Stimulated activated CD8-positive, alpha-beta memory T cell treated with anti-CD3 and anti-CD28 coated beads, Interleukin-7, amount 100 ng/mL, for 24 hours (primary cell): Measurements from ENCODE around the gene DCXR.

Source experiments
- DNase-seq: peaks from one replicate; pipeline ENCODE4 v3.0.0-alpha.2; 2020; ENCODE audit warnings: low read depth

DCXR gene

GRCh38 chr17:82011617-82012187, 25.8 kb downstream of the DCXR start:
- DNase-seq = no peak

DNA sequence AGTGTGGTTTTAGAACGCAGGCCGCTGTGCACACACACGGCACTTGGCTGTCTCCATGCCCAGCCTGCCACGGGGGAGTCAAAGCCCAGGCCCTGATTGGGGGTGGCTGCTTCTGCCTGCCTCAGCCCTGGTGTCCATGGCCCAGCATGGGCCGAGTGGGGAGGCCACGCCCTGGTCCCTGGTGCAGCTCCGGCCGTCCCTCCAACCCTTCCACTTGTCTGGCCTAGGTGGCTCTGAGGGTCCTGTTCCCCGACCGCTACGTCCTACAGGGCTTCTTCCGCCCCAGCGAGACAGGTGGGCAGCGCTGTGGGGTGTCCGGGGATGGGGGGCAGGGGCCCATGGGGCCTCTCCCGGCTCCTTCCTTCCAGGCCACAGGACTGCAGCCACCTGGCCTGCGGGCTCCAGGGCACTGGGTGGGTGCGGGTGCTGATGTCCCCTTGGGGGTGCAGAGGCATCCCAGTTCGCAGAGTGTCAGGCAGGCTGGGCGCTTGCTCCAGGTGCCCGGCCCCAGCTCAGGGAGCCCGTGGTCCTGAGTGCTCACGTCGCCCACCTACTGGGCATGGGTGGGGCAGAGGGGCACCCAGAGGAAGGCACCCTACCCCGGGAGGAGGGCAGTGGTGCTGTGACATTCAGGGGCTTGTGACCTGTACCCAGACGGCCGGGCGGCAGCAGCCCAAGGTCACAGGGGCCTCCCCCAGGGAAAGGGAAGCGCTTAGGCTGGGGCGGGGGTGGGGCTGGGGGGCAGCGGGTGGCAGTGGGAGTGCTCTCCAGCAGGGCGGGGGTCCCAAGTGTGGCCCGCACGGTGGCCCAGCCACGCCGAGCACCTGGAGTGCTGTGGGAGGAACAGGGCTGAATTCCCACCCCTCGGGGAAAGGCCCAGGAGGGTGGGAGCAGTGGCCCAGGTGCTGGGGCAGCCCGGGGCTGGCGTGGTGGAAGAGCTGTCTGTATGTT, 26.6 kb downstream of the DCXR start:
- DNase-seq = no peak

DNA sequence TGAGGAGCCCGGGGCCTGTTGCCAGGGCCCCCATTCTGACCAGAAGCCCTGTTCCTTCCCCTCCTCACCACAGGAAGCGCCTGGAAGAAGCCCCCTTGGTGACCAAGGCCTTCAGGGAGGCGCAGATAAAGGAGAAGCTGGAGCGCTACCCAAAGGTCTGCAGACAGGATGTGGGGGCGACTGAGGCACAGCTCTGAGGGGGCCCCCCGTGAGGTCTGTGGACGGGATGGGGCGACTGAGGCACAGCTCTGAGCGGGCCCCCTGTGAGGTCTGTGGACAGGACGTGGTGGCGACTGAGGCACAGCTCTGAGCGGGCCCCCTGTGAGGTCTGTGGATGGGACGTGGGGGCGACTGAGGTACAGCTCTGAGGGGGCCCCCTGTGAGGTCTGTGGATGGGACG, 28.1 kb downstream of the DCXR start:
- DNase-seq = no peak

DNA sequence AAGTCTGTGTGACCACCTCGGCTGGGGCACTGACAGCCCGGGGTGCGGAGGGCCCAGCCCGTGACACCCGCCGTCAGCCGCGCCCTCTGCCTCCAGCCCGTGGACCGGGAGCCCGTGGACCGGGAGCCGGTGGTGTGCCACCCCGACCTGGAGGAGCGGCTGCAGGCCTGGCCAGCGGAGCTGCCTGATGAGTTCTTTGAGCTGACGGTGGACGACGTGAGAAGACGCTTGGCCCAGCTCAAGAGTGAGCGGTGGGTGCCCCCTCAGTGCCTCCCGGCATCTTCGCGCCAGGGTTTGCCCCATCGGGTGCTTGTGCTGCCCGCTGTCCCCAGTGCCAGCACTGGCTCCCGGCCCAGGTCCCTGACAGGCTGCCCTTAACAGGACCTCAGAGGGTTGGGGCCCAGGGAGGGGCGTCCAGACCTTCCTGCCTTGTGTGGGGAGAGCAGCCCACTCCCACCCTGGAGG, 28.5 kb downstream of the DCXR start:
- no peak for DNase-seq

- DNase-seq = no peak
Measured at GRCh38 chr17:82008258-82008940, 29.1 kb downstream of the DCXR start.

- DNase-seq = no peak
Measured at GRCh38 chr17:82007495-82008257, 29.8 kb downstream of the DCXR start.

DNA sequence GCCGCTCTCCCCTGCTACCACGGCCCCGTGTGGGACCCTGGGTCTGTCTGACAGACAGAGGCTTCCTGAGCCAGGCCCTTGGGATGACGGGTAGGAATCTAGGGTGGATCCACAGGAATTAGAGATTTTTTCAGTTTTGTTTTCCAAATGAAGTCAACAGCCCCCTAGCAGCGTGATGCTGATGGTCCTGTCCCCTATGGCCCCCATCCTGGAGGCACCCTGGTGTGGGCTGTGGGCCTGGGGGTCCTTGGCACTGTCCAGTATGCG, 30.3 kb downstream of the DCXR start:
- no peak for DNase-seq

DNA sequence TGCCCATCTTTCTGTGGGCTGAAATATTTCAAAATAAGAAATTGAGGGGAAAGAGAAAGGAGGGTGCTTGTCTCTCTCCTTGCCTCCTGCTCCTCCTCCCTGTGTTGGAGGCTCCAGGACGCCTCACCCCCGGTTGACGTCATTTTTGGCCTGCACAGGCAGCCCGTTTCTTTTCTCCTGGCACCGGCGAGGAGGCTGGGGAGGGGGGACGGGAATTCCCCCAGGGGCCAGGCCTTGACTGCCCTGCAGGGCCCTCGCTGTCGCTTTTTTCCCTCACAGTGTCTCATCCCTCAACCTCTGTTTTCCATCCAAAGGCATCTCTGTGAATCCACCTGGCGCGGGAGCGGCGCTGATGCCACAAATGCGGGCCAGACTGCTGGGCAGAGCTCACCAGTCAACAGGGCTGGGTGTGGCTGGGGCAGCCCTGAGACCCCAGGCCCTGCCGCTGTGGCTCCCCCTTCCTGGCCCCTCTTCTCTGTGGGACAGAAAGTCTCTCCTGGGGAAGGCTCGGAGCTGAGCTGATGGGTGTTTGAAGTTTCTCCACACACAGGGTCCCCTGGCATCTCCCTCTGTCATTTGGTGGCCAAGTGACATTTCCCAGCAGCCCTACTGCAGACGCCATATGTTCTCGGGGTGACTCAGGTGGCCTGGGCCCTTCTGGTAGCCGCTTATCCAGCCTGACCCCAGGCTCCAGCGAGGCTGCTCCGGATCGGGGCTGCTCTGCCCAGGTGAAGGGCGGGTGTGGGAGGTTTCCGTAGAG, 30.8 kb downstream of the DCXR start:
- no peak for DNase-seq

DNA sequence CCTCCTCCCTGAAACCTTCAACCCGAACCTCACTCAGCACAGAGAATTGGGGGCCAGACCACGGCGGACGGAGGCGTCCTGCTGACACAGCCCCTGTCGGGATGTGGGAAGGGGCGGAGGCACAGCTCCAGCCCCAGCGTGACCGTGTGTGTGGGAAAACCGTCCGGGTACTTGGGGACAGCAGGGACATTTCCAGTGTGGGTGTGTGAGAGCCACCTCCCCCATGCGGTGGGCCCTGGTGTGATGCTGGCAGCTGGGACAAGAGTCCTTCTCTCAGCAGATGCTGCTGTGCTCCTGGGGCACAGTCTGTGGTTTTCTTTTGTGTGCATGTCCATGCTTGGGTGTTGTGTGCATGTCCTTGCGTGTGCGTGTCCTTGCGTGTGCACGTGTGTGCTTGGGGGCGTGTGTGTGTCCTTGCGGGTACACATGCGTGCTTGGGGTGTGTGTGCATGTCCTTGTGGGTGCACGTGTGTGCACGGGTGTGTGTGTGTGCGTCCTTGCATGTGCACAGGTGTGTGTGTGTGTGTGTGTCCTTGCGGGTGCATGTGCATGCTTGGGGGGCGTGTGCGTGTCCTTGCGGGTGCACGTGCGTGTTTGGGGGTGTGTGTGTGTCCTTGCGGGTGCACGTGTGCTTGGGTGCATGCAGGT, 31.7 kb downstream of the DCXR start:
- no peak for DNase-seq

- no peak for DNase-seq
Measured at GRCh38 chr17:82004517-82005455, 32.7 kb downstream of the DCXR start.

DNA sequence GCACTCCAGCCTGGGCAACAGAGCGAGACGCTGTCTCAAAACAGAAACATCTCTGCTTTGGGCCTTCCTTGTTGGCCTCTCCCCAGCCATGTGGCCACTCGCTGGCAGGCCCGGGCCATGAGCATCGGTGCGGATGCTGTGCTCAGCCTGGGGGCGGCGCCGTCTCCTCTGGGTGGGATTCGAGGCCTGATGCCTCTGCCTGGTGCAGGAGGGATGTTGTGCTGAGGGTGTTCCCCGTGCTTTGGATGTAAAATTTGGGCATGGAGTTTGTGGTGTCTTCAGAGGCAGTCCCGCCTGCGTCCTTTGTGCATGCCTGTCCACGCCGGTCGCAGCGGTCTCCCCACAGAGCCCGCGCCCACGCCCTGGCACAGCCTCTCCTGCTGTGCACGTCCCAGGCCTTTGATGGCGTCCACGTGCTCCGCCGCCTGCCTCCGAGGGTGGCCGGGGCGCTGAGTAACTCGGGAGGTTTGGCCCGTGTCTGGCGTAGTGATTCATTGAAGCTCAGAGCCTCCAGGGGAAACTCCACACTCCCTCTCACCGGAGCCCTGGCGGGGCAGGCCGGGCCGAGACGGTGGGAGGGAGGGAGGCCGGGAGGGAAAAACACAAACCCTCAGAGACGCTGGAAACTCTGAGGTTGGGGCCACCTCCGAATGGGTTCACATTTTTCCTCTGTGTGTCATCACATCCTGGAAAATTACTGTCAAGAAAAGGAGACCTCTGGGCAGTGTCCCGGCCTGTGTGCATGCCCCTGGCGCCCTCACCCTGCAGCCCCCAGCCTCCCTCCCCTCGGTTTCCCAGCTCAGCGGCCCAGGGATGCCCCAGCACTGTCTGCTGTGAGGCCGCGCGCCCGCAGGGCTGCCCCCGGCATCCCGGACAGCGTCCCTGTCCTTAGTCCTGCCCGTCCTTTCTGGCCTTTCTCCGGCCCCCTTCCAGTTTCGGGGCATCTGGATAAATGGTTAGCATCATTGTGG, 33.8 kb downstream of the DCXR start:
- DNase-seq = no peak

GRCh38 chr17:82001571-82002056, 35.9 kb downstream of the DCXR start:
- no peak for DNase-seq

DNA sequence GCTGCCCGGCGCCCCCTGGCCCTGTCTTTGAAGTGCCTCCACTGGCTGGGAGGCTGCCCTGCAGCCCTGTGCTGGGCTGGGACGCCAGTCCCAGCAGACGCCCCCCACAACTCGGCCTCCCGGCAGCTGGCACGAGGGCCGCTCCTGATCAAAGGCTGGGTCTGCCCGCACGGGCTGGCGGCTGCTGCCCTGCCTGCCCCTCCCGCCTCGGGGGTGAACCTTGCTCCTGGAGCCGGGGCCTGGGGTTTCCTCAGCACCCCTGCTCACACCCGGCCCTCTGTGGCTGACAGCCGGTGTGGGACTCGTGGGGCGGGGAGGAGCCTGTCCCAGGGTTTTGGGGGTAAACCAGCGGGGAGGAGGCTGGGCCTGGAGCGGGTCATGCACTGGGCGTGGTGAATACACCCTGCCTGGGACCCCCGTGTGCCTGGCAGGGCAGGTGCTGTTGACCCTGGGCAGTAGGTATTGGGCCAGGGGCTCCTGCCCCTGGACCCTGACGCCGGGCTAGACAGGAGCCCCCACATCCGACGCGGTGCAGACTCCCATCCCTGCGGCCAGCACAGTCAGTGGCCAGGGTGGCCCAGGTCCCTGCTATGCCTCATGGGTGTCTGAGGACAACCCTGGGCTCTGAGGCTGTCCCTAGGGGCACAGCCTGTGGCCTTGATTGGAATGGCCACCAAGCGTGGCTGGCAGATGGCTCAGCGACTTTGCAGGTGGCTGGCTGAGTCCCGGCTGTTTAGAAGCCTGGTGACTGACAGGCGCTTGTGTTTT, 36.5 kb downstream of the DCXR start:
- no peak for DNase-seq

DNA sequence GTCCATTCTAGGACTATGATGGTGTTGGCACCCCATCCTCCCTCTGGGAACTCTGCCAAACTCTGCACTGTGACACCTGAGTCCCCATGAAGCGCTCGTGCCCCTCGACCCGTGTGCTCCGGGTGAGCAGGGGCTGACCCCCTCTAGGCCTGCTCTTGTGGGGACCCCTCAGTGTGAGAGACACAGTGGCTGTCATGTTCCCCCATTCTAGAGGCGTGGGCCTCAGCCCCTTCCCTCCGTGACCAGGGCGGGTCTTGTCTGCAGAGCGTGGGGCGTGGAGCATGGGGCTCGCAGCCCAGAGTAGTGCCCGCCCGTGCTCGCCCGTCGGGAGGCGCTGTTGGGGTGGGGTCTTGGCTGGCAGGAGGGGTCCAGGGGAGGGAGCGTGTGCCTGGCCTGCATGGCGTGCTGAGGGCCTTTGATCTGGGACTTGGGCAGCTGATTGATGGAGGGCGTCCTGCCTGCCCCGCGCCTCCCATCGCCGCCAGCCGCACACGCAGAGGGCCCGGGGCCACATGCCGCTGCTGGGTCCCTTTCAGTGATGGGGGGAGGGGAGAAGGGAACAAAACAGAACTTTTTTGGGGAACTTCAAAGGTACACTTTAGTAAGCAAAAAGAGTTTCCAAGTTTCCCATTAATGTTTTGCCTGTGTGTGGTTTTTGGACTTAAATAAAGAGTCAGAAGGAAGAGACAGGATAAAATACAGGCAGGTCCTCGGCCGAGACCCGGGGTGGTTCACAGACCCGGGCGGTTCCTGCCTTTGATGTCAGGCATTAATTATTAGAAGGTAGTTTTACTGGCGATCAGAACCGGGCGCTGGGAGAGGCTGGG, 37.3 kb downstream of the DCXR start:
- no peak for DNase-seq

GRCh38 chr17:81999587-81999975, 37.9 kb downstream of the DCXR start:
- no peak for DNase-seq

GRCh38 chr17:81998691-81999438, 38.6 kb downstream of the DCXR start:
- no peak for DNase-seq
